ENCODE data around the gene ARL5C. TPM values are rescaled to one million over a fixed set of nuclear protein-coding genes. Genes with fewer than 3 reads are reported as not detected.
"Not testable (repeated sequence)": the region's sequence is repeated elsewhere in the genome, so short reads cannot be mapped to it uniquely, and the experiment has no call there.

The ARL5C gene
- total RNA-seq, 2 experiments from 2014 or later: 0.16 to 0.65 TPM

GRCh38 chr17:39169101-39169500 lies 3.1 kb upstream of the ARL5C start:
- no peaks in the 10 kb centered on the region for H3K79me2 ChIP-seq (ENCODE audit: insufficient read depth, low read depth, low read length)
- BruUV-seq (replicated peaks): no TSS peak
- peaks cover 3% of the 10 kb centered on the region; the same call in 1 of the 2 replicates for H3K9me3 ChIP-seq (ENCODE audit: low read length)
- TF ChIP-seq EZH2phosphoT487 (IDR thresholded peaks at IDR 0.05; ENCODE audit: borderline replicate concordance, low read depth, low read length) (no peak), CTCF (conservative IDR thresholded peaks at IDR 0.05; ENCODE audit: low read length) (no peak)
- no peaks in the 10 kb centered on the region for H3K9me2 ChIP-seq (ENCODE audit: insufficient read depth, low read length)
- no peak overlapping the region for H2AFZ ChIP-seq (ENCODE audit: low read length)
- CTCF ChIA-PET (ENCODE audit: unreplicated experiment): no interaction called here
- no peaks in the 10 kb centered on the region for H4K20me1 ChIP-seq (ENCODE audit: insufficient read depth, low read length)
- peaks cover 88% of the 10 kb centered on the region for H3K4me1 ChIP-seq (ENCODE audit: insufficient read depth, low read length, poor library complexity, severe bottlenecking)
- no peaks in the 10 kb centered on the region for H3K36me3 ChIP-seq (ENCODE audit: insufficient read depth, low read length)
- DNase-seq (ENCODE audit: low spot score): no peak
- peak overlapping the region; percentile 89 for H3K27ac ChIP-seq (ENCODE audit: low read depth, low read length, poor library complexity, severe bottlenecking)
- intact Hi-C loops (cut with micrococcal nuclease; ENCODE audit: unreplicated experiment): no loop called here
- H3K4me3 ChIP-seq (ENCODE audit: low read depth, low read length, poor library complexity, severe bottlenecking): no peak overlapping the region
- H3K4me2 ChIP-seq (ENCODE audit: low read length): no peak overlapping the region
- POLR2A ChIA-PET: interaction anchor here (0.7 to 2.9 kb wide), 2 partner anchors 15 to 112 kb away, joined by 6 to 8 read pairs; no protein-coding TSS in a partner anchor

GRCh38 chr17:39168503-39168902 lies 2.5 kb upstream of the ARL5C start:
- DNase-seq (ENCODE audit: low spot score); H3K9me3 ChIP-seq (ENCODE audit: low read length); H3K4me2 ChIP-seq (ENCODE audit: low read length); H3K4me3 ChIP-seq (ENCODE audit: low read depth, low read length, poor library complexity, severe bottlenecking); H3K79me2 ChIP-seq (ENCODE audit: insufficient read depth, low read depth, low read length); H3K9me2 ChIP-seq (ENCODE audit: insufficient read depth, low read length); H3K36me3 ChIP-seq (ENCODE audit: insufficient read depth, low read length); H4K20me1 ChIP-seq (ENCODE audit: insufficient read depth, low read length); intact Hi-C loops (cut with micrococcal nuclease; ENCODE audit: unreplicated experiment); POLR2A ChIA-PET; H2AFZ ChIP-seq (ENCODE audit: low read length); BruUV-seq (replicated peaks): not testable (repeated sequence)
- Histone ChIP-seq H3K27ac (ENCODE audit: low read depth, low read length, poor library complexity, severe bottlenecking) (peak overlapping the region; percentile 72), H3K4me1 (ENCODE audit: insufficient read depth, low read length, poor library complexity, severe bottlenecking) (peaks cover 84% of the 10 kb centered on the region)
- CTCF ChIA-PET (ENCODE audit: unreplicated experiment): interaction anchor here (0.6 kb wide), 1 partner anchor 523 kb away, joined by 6 read pairs; no protein-coding TSS in a partner anchor

GRCh38 chr17:39167476-39167875 lies 1.5 kb upstream of the ARL5C start:
- peaks cover 3% of the 10 kb centered on the region; the same call in 1 of the 2 replicates for H3K9me3 ChIP-seq (ENCODE audit: low read length)
- no peaks in the 10 kb centered on the region for H3K36me3 ChIP-seq (ENCODE audit: insufficient read depth, low read length)
- TF ChIP-seq CTCF (conservative IDR thresholded peaks at IDR 0.05; ENCODE audit: low read length) (no peak), EZH2phosphoT487 (IDR thresholded peaks at IDR 0.05; ENCODE audit: borderline replicate concordance, low read depth, low read length) (no peak)
- peaks cover 73% of the 10 kb centered on the region for H3K4me1 ChIP-seq (ENCODE audit: insufficient read depth, low read length, poor library complexity, severe bottlenecking)
- no peaks in the 10 kb centered on the region for H4K20me1 ChIP-seq (ENCODE audit: insufficient read depth, low read length)
- intact Hi-C loops (cut with micrococcal nuclease; ENCODE audit: unreplicated experiment): no loop called here
- H3K27ac ChIP-seq (ENCODE audit: low read depth, low read length, poor library complexity, severe bottlenecking): peak overlapping the region; percentile 72
- peak overlapping the region; percentile 55 for H3K4me2 ChIP-seq (ENCODE audit: low read length)
- H3K9me2 ChIP-seq (ENCODE audit: insufficient read depth, low read length): no peaks in the 10 kb centered on the region
- BruUV-seq (replicated peaks): no TSS peak
- no peaks in the 10 kb centered on the region for H3K79me2 ChIP-seq (ENCODE audit: insufficient read depth, low read depth, low read length)
- peak overlapping the region; percentile 25 for H3K4me3 ChIP-seq (ENCODE audit: low read depth, low read length, poor library complexity, severe bottlenecking)
- peak; percentile 75 for DNase-seq (ENCODE audit: low spot score)
- ChIA-PET CTCF (ENCODE audit: unreplicated experiment) (no interaction called here), POLR2A (interaction anchor here (0.6 to 0.7 kb wide), 5 partner anchors 51 to 1548 kb away, joined by 3 to 6 read pairs (median 3); no protein-coding TSS in a partner anchor)
- peak overlapping the region; percentile 28; the same call in 1 of the 2 replicates for H2AFZ ChIP-seq (ENCODE audit: low read length)
